Endothelial cell of umbilical vein (primary cell): ENCODE measurements around the gene MYRIP. TPM values are rescaled to one million over a fixed set of nuclear protein-coding genes. Genes with fewer than 3 reads are reported as not detected.

Experiments
- BruUV-seq: library from RNA; stranded (reverse); fragments of 400-500 nt; replicated peaks from 2 replicates; lab custom pipeline; 2021; lab: Mats Ljungman, UMichigan
- CTCF ChIA-PET: fragments of 300-600, 350-600 bp; sonication (Branson Sonifier 250); formaldehyde crosslinking; loops from one replicate; lab custom pipeline; 2021; ENCODE audit warnings: antibody characterized with exemption, inconsistent platforms; lab: Charles Lee
- POLR2A ChIA-PET: fragments of 300-600, 350-600 bp; sonication (Branson Sonifier 250); formaldehyde crosslinking; loops from one replicate; lab custom pipeline; 2021; ENCODE audit warnings: antibody characterized with exemption, inconsistent platforms; lab: Charles Lee
- DNase-seq: peaks from one replicate; pipeline ENCODE4 v3.0.0-alpha.2; 2011; ENCODE audit warnings: low read depth, low spot score
- FAIRE-seq: peaks from 2 replicates; lab custom pipeline; 2011; peaks lifted over from hg19 to GRCh38; lab: Jason Lieb, UNC
- H2AFZ ChIP-seq: 2 replicates; pipeline ENCODE4 v1.6.0; 2012; ENCODE audit warnings: low read depth, low read length, control low read depth, inconsistent platforms
- H3K27ac ChIP-seq: 2 replicates; pipeline ENCODE4 v1.5.1; 2011; ENCODE audit warnings: low read depth, mild to moderate bottlenecking, control low read depth, low read length, moderate library complexity; ENCODE audit not compliant: insufficient read depth
- H3K27me3 ChIP-seq, 2 experiments: 2 replicates each; pipeline versions ENCODE4 v1.6.0 to v1.6.1; 2011; ENCODE audit warnings: low read length in 2 of 2, mixed read lengths in 1 of 2; ENCODE audit not compliant: control insufficient read depth in 2 of 2, insufficient read depth in 2 of 2
- H3K36me3 ChIP-seq, 2 experiments: 2 replicates in 1 of 2; 3 replicates in 1 of 2; pipeline ENCODE4 v1.5.1; 2011; ENCODE audit warnings: low read length in 2 of 2, mild to moderate bottlenecking in 1 of 2, moderate library complexity in 1 of 2; ENCODE audit not compliant: control insufficient read depth in 2 of 2, insufficient read depth in 2 of 2; ENCODE audit errors: extremely low read depth in 1 of 2
- H3K4me1 ChIP-seq: 3 replicates; pipeline ENCODE4 v1.5.1; 2011; ENCODE audit warnings: mild to moderate bottlenecking, low read length; ENCODE audit not compliant: control insufficient read depth, insufficient read depth; ENCODE audit errors: extremely low read depth
- H3K4me2 ChIP-seq: 2 replicates; pipeline ENCODE4 v1.6.1; 2011; ENCODE audit warnings: low read length, control low read depth, mixed read lengths; ENCODE audit not compliant: insufficient read depth
- H3K4me3 ChIP-seq, 3 experiments: fragments of 200-600 bp in 1 of 3; sonication (generic), shearing (Covaris generic) in 1 of 3; replicated peaks in 1 of 3; 2 replicates each; pipeline ENCODE4 v1.5.1; 2011 to 2016; ENCODE audit warnings: control low read depth in 3 of 3, low read length in 3 of 3, mild to moderate bottlenecking in 2 of 3, inconsistent platforms in 1 of 3, low read depth in 1 of 3, moderate library complexity in 1 of 3; ENCODE audit not compliant: insufficient read depth in 1 of 3
- H3K79me2 ChIP-seq: 2 replicates; pipeline ENCODE4 v1.6.0; 2012; ENCODE audit warnings: low read length, inconsistent platforms; ENCODE audit not compliant: control insufficient read depth, insufficient read depth
- H3K9ac ChIP-seq: replicated peaks from 2 replicates; pipeline ENCODE3; 2011; ENCODE audit warnings: low read length, control low read depth; ENCODE audit not compliant: insufficient read depth; ENCODE audit errors: extremely low read depth
- H3K9me1 ChIP-seq: replicated peaks from 3 replicates; pipeline ENCODE4 v1.6.0; 2011; ENCODE audit warnings: mild to moderate bottlenecking, low read length; ENCODE audit not compliant: control insufficient read depth, insufficient read depth; ENCODE audit errors: extremely low read depth
- H3K9me3 ChIP-seq: replicated peaks from 2 replicates; pipeline ENCODE4 v1.5.1; 2012; ENCODE audit warnings: low read length, inconsistent platforms; ENCODE audit not compliant: control insufficient read depth, insufficient read depth
- H4K20me1 ChIP-seq: replicated peaks from 2 replicates; pipeline ENCODE3; 2011; ENCODE audit warnings: mild to moderate bottlenecking, low read length; ENCODE audit not compliant: control insufficient read depth, insufficient read depth; ENCODE audit errors: extremely low read depth
- EZH2 ChIP-seq: IDR thresholded peaks from 2 replicates; pipeline ENCODE4 v1.6.1; 2012; ENCODE audit warnings: borderline replicate concordance, low read depth, mild to moderate bottlenecking, moderate library complexity, low read length, inconsistent platforms; ENCODE audit not compliant: severe bottlenecking
- FOS ChIP-seq: IDR thresholded peaks from 2 replicates; pipeline ENCODE4 v1.6.1; 2011; ENCODE audit warnings: mild to moderate bottlenecking, low read length, moderate library complexity, borderline replicate concordance; ENCODE audit not compliant: insufficient read depth
- GATA2 ChIP-seq: IDR thresholded peaks from 2 replicates; pipeline ENCODE4 v1.7.0; 2011; ENCODE audit warnings: low read depth, mild to moderate bottlenecking, moderate library complexity, mixed read lengths, low read length; ENCODE audit not compliant: insufficient read length, insufficient read depth
- JUN ChIP-seq: IDR thresholded peaks from 2 replicates; pipeline ENCODE4 v1.6.1; 2011; ENCODE audit warnings: borderline replicate concordance, low read depth; ENCODE audit not compliant: insufficient read length, insufficient read depth
- MAX ChIP-seq: IDR thresholded peaks from 2 replicates; pipeline ENCODE4 v1.6.1; 2011; ENCODE audit not compliant: insufficient read depth, insufficient read length
- MYC ChIP-seq: IDR thresholded peaks from one replicate; pipeline ENCODE4 v1.6.1; 2011; ENCODE audit warnings: mild to moderate bottlenecking, low read depth, low read length
- POLR2A ChIP-seq: IDR thresholded peaks from 2 replicates; pipeline ENCODE4 v1.6.1; 2012; ENCODE audit warnings: low read depth, mild to moderate bottlenecking, control low read depth, low read length
- POLR2AphosphoS5 ChIP-seq: IDR thresholded peaks from 2 replicates; pipeline ENCODE4 v1.6.1; 2012; ENCODE audit warnings: low read depth, mild to moderate bottlenecking, control low read depth, low read length, moderate library complexity; ENCODE audit not compliant: insufficient read depth
- dilution Hi-C: fragments of 300-500 bp; cut with MboI; formaldehyde crosslinking; loops from one replicate; pipeline ENCODE4 v1.15.0; 2019; ENCODE audit warnings: low sequenced_read_pairs; ENCODE audit not compliant: extremely low pct_ligation_motif_present
- intact Hi-C: fragments of 100-400 bp; cut with micrococcal nuclease; formaldehyde crosslinking; loops from one replicate; pipeline ENCODE4 v1.10.0; 2022
- polyA plus RNA-seq, 4 experiments: library from polyadenylated mRNA; depleted of rRNA in 3 of 4; stranded (reverse) in 3 of 4; unstranded in 1 of 4; fragments of >200 nt; gene quantifications; 2 replicates each; pipeline versions ENCODE4 v1.2.1 to v1.2.3, GENCODE V29; 2011 to 2012; ENCODE audit warnings: missing spikeins in 1 of 4
- total RNA-seq: library from RNA; stranded (reverse); gene quantifications from 2 replicates; pipeline ENCODE4 v1.2.3, GENCODE V29; 2021
- TF ChIP-seq, protein P1 (sequence below), 2 donors: IDR thresholded peaks; 1 replicate in 1 of 2; 2 replicates in 1 of 2; pipeline ENCODE4 v1.5.1; 2011; ENCODE audit warnings: low read length in 2 of 2, mild to moderate bottlenecking in 2 of 2, moderate library complexity in 2 of 2, control low read depth in 1 of 2, inconsistent platforms in 1 of 2, low read depth in 1 of 2; ENCODE audit not compliant: insufficient read depth in 1 of 2; ENCODE audit errors: extremely low read depth in 1 of 2

Gene MYRIP
- total and polyA plus RNA-seq, 2 donors (not counting 3 experiments of a cell fraction or from before 2014, with no cell fraction given) = 6.7 to 11.9 TPM

DNA sequence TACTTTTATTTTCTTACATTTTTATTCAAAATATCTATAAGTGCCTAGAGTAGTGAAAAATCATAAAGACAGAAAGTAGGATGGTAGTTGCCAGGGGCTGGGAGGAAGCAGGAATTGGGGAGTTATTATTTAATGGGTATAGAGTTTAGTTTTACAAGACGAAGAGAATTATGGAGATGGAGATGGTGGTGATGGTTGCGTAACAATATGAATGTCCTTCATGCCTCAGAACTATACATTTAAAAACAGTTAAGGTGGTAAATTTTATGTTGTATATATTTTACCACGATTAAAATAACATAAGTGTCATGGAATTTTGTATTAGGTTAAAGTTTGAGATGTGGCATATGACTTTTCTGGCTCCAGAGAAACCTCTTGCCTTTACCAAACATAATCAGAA is 171.4 kb downstream of the MYRIP start:
- dilution Hi-C loops = no loop called here
- ChIA-PET POLR2A (no interaction called here), CTCF (no interaction called here)
- H3K9ac ChIP-seq = no peak overlapping the region
- H3K4me1 ChIP-seq = peaks cover 18% of the 10 kb centered on the region
- H3K9me3 ChIP-seq = no peaks in the 10 kb centered on the region
- no peak overlapping the region for H2AFZ ChIP-seq
- no peak overlapping the region for H3K4me2 ChIP-seq
- no peak overlapping the region for H3K27ac ChIP-seq
- H3K36me3 ChIP-seq = no peaks in the 10 kb centered on the region
- H3K79me2 ChIP-seq = no peaks in the 10 kb centered on the region
- FAIRE-seq (no peak), DNase-seq (no peak)
- no peak for TF ChIP-seq POLR2AphosphoS5
- no peak for TF ChIP-seq POLR2A
- TF ChIP-seq, protein P1, sequence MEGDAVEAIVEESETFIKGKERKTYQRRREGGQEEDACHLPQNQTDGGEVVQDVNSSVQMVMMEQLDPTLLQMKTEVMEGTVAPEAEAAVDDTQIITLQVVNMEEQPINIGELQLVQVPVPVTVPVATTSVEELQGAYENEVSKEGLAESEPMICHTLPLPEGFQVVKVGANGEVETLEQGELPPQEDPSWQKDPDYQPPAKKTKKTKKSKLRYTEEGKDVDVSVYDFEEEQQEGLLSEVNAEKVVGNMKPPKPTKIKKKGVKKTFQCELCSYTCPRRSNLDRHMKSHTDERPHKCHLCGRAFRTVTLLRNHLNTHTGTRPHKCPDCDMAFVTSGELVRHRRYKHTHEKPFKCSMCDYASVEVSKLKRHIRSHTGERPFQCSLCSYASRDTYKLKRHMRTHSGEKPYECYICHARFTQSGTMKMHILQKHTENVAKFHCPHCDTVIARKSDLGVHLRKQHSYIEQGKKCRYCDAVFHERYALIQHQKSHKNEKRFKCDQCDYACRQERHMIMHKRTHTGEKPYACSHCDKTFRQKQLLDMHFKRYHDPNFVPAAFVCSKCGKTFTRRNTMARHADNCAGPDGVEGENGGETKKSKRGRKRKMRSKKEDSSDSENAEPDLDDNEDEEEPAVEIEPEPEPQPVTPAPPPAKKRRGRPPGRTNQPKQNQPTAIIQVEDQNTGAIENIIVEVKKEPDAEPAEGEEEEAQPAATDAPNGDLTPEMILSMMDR (IDR thresholded peaks at IDR 0.05; ENCODE audit: extremely low read depth in 1 of 2, insufficient read depth in 1 of 2, low read depth in 1 of 2, low read length in 2 of 2) = no peak
- TF ChIP-seq EZH2 = no peak
- no peak for TF ChIP-seq MAX
- TF ChIP-seq GATA2 = no peak
- TF ChIP-seq MYC = no peak
- TF ChIP-seq JUN = no peak
- no peak for TF ChIP-seq FOS
- no peak overlapping the region for H3K4me3 ChIP-seq
- H3K27me3 ChIP-seq = no peaks in the 10 kb centered on the region
- H4K20me1 ChIP-seq = no peaks in the 10 kb centered on the region
- intact Hi-C loops = no loop called here
- no peaks in the 10 kb centered on the region for H3K9me1 ChIP-seq
- BruUV-seq = no TSS peak
